ENCODE data around the gene MARCKSL1. TPM values are rescaled to one million over a fixed set of nuclear protein-coding genes. Genes with fewer than 3 reads are reported as not detected.

MARCKSL1 gene
- total and polyA plus RNA-seq, 3 donors from 2014 or later: 288 to 326 (median 312) TPM

DNA sequence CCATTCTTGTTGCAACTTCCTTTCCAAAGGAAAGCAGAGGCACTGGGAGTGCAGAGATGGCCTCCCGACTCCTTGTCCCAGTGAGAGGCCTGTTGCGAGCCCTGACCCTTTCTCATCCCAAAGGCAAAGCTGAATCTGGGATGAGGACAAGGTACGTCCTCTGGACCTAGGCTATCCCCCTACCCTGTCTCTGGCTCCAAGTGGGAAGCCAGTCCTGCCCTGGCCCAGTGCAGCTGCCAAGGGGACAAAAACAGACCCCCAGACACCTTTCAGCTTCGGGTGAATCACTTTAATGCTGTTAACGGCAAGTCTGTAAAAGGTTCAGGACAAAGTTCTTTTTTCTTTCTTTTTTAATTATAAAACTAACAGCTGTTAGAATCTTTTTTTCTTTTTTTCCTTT, 28.8 kb upstream of the MARCKSL1 start:
- no peak for DNase-seq
- intact Hi-C loops (cut with DNase I; ENCODE audit: low total_unique reads): no loop called here
- Histone ChIP-seq H3K36me3 (ENCODE audit: low read depth, missing control alignments) (no peaks in the 10 kb centered on the region), H3K4me3 (no peak overlapping the region), H3K9me3 (no peaks in the 10 kb centered on the region), H3K27me3 (no peaks in the 10 kb centered on the region), H3K4me1 (peaks cover 29% of the 10 kb centered on the region), H3K27ac (peak overlapping the region in 1 of 2 donors; percentile 24)
- TF ChIP-seq, protein P1, sequence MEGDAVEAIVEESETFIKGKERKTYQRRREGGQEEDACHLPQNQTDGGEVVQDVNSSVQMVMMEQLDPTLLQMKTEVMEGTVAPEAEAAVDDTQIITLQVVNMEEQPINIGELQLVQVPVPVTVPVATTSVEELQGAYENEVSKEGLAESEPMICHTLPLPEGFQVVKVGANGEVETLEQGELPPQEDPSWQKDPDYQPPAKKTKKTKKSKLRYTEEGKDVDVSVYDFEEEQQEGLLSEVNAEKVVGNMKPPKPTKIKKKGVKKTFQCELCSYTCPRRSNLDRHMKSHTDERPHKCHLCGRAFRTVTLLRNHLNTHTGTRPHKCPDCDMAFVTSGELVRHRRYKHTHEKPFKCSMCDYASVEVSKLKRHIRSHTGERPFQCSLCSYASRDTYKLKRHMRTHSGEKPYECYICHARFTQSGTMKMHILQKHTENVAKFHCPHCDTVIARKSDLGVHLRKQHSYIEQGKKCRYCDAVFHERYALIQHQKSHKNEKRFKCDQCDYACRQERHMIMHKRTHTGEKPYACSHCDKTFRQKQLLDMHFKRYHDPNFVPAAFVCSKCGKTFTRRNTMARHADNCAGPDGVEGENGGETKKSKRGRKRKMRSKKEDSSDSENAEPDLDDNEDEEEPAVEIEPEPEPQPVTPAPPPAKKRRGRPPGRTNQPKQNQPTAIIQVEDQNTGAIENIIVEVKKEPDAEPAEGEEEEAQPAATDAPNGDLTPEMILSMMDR (IDR thresholded peaks at IDR 0.05): no peak
- TF ChIP-seq POLR2A (IDR thresholded peaks at IDR 0.05): no peak
- WGBS, 2 donors: 77 to 85% methylated on average over 5 of the region's 5 CpGs

DNA sequence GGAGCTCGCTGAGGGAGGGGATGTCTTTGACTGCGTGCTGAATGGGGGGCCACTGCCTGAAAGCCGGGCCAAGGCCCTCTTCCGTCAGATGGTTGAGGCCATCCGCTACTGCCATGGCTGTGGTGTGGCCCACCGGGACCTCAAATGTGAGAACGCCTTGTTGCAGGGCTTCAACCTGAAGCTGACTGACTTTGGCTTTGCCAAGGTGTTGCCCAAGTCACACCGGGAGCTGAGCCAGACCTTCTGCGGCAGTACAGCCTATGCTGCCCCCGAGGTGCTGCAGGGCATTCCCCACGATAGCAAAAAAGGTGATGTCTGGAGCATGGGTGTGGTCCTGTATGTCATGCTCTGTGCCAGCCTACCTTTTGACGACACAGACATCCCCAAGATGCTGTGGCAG, 27.7 kb upstream of the MARCKSL1 start:
- H3K27me3 ChIP-seq: no peaks in the 10 kb centered on the region
- no peaks in the 10 kb centered on the region for H3K36me3 ChIP-seq (ENCODE audit: low read depth, missing control alignments)
- no peaks in the 10 kb centered on the region for H3K9me3 ChIP-seq
- WGBS, 2 donors: 79 to 92% methylated on average over 7 to 12 of the region's 12 CpGs
- no peak for TF ChIP-seq POLR2A (IDR thresholded peaks at IDR 0.05)
- TF ChIP-seq, protein P1 (IDR thresholded peaks at IDR 0.05): no peak
- H3K4me1 ChIP-seq: peaks cover 29% of the 10 kb centered on the region
- intact Hi-C loops (cut with DNase I; ENCODE audit: low total_unique reads): no loop called here
- H3K4me3 ChIP-seq: no peak overlapping the region
- no peak for DNase-seq
- H3K27ac ChIP-seq: no peak overlapping the region

DNA sequence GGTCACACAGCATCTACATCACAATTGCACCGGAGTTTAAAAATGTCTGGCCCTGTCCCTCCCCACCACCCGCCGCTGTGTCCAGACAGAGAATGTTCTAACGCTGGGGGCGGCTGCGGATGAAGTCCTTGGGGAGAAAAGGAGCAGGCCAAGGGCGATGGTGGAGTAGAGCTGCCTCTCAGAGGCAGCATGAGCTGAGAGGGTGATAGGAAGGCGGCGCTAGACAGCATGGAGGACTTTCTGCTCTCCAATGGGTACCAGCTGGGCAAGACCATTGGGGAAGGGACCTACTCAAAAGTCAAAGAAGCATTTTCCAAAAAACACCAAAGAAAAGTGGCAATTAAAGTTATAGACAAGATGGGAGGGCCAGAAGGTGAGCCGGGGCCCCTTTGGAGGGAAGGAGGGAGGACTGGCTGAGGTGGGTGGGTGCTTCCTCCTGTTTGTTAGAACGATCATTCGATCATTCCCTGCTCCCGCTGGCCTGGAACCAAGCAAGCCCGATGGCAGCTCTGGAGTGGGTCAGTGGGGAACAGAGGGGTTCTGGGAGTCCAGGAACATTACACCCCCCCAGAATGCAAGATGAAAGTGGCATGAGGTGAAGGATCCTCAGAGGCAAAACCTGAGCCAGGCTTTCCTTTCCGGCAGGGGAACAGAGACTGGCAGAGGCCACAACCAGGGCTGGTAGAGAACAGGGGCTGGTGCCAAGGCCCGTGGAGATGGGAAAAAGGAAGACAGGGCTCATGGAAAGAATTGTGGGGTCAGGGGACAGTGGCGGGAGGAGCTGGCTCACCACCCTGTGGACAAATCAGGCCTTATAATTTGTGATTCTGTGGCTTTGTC, 26.7 kb upstream of the MARCKSL1 start, which contains the start of the genes FAM229A and TSSK3:
FAM229A (minus strand) TSS at position 12 of the 840 bp plus-strand sequence. CDS start 394 bp downstream, outside the sequence.
TSSK3 (plus strand) TSS at position 66 of the 840 bp plus-strand sequence; CDS start at position 229, 163 bp downstream.
- intact Hi-C loops (cut with DNase I; ENCODE audit: low total_unique reads): no loop called here
- no peaks in the 10 kb centered on the region for H3K9me3 ChIP-seq
- H3K27me3 ChIP-seq: no peaks in the 10 kb centered on the region
- 36 to 46% methylated on average over 11 to 17 of the region's 17 CpGs for WGBS, 2 donors
- TF ChIP-seq POLR2A (IDR thresholded peaks at IDR 0.05): no peak
- TF ChIP-seq, protein P1 (IDR thresholded peaks at IDR 0.05): no peak
- no peaks in the 10 kb centered on the region for H3K36me3 ChIP-seq (ENCODE audit: low read depth, missing control alignments)
- H3K4me3 ChIP-seq: peak within 1 kb of the TSS; percentile 37 to 55
- peak; percentile 72 for DNase-seq
- H3K27ac ChIP-seq: peak within 1 kb of the TSS; percentile 84 to 94
- H3K4me1 ChIP-seq: peaks cover 29% of the 10 kb centered on the region

DNA sequence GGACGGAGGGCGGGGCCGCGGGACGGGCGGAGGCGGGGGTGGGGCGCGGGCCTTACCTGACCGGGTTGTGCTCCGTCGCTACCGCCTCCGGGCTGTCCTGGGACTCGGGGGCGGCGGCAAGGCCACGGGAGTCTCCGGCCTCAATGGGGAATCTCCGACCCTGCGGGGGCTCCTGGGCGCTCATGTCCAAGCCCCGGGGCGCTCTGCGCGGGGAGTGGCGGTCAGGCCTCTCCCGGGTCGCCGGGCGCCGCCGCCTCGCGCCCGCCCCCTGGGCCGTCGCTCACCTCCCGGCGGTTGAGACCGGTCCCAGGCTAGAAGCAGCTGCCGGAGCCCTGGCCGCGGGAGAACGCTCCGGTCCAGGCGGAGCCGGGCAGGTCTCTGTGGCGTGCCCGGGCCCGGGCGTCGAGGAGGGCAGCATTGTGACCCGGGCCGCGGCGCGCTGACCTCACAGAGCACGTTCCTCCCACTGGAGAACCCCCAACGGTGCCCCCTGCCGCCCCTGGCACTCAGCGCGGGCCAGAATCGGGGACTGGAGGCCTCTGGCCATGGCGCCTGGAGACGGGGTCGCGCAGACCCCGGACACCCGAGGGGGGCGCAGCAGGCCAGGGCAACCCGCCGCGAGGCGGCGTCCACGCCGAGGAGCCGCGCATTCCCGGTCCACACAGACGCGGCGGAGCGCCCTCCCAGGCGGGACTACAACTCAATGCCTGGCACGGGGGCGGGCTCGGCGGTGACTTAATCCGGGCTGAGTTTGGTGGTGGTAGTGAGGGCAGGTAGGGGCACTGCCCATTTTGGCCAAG, 25.8 kb upstream of the MARCKSL1 start:
- H3K36me3 ChIP-seq (ENCODE audit: low read depth, missing control alignments): no peaks in the 10 kb centered on the region
- H3K4me1 ChIP-seq: peaks cover 29% of the 10 kb centered on the region
- intact Hi-C loops (cut with DNase I; ENCODE audit: low total_unique reads): no loop called here
- H3K27ac ChIP-seq: peak overlapping the region; percentile 84 to 94
- H3K27me3 ChIP-seq: no peaks in the 10 kb centered on the region
- TF ChIP-seq, protein P1 (IDR thresholded peaks at IDR 0.05): peak; percentile 33 to 51 (median 37)
- TF ChIP-seq POLR2A (IDR thresholded peaks at IDR 0.05): no peak
- peak overlapping the region; percentile 37 to 55 for H3K4me3 ChIP-seq
- DNase-seq: peak; percentile 74
- H3K9me3 ChIP-seq: no peaks in the 10 kb centered on the region
- WGBS, 2 donors: 3 to 4% methylated on average over 12 to 59 of the region's 91 CpGs
